SW480 (cell line): ENCODE data around the gene ANKRD45.
"Not testable (repeated sequence)": the region's sequence is repeated elsewhere in the genome, so short reads cannot be mapped to it uniquely, and the experiment has no call there.

Source experiments
- DNase-seq: peaks from one replicate; pipeline ENCODE4 v3.0.0-alpha.2; 2016; ENCODE audit warnings: low spot score

ANKRD45 gene, protein sequence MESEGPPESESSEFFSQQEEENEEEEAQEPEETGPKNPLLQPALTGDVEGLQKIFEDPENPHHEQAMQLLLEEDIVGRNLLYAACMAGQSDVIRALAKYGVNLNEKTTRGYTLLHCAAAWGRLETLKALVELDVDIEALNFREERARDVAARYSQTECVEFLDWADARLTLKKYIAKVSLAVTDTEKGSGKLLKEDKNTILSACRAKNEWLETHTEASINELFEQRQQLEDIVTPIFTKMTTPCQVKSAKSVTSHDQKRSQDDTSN

DNA sequence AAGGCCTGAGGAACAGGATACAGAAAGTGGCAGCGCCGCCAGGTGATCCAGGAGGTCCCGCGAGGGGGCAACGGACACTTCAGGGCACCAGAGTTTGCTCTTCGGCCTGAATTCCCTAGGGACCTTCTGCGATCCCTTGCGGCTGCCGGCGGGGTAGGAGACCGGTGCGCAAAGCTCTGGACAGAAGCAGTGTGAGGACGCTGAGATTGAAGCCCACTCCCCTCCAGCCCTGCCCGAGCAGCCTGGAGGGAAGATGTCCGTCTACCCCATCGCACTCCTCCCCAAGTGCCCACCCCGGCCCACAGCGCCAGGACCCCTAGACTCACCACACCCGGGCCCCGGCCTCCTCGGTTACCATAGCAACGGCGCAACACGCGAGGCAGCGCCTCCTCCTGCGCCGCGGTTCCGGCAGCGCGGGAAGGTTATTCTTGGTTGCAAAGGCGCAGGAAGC, at the start of gene ANKRD45:
TSS of gene ANKRD45 (minus strand) at position 361 of the 451 bp plus-strand sequence. CDS start 10,433 bp downstream, outside the sequence.
- DNase-seq = peak; percentile 5

DNA sequence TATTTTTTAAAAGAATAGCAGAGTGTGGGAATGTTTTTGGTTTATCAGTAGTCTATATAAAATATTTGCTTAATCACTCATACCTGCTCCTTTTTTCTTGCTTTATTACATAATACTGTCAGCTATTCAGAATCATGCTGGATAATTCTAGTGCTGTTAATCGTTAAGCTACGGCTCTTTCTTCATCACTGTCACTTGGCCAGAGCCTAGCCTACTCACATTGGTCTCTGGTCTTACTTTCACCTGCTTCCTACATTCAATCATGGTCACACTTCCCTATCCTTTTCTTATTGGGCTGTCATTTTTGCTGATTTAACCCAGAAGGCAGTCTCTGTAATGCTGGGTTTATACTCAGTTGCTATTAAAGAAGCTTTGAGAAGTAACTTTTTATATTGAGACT, 47.6 kb upstream of the ANKRD45 start:
- no peak for DNase-seq

DNA sequence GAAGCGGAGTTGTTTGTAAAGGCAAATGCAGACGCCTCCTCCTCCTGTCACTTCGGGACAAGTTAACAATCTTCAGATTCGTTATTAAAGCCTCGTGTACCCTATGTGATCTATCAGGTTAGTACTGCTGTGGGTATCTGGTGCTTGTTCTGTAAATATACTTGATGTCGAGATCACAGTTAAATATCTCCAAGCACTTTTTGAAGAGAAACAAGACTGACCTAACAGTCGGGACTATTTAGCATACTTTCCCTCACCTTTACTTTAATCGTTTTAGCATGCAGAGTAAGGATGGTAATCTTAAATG, 45.8 kb upstream of the ANKRD45 start:
- no peak for DNase-seq

DNA sequence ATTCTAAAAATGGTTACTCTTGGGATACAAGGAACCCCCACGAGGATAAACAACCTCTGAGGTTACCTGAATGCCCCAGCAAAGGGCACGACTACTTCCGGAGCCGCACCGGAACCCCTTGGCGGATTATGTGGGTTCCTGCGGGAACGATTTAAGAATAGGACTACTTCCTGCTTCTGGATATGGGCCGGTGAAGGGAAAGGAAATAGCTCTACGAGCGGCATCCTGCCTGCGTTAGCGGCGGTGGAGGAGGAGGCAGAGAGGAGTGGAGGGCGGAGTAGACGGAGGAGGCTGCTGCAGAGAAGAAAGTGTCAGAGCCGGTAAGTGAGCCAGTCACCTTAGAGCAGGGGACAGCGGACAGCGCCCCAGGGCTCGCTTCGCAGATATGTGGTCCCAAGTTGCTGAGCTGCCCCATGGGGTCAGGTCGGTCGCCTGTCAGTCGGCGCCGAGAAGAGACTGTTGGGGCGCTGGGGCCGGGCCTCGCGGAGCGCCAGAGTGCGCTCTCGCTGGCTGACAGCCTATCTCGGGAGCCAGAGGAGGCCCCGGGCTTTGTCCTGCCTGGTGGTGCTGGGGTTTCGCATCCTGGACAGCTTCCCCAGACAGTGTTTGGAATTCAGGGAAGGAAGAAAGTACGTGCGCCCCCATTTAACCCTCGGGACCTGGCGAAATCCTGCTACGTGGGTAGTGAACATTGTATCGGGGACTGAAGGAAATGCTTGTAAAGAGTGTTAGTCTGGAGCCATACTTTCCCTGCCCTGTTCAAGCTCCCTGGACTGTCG, 45.3 kb upstream of the ANKRD45 start, which contains the start of gene KLHL20:
TSS of gene KLHL20 (plus strand) at position 223 of the 779 bp plus-strand sequence. CDS start 1,063 bp downstream, outside the sequence.
- DNase-seq = peak; percentile 95

DNA sequence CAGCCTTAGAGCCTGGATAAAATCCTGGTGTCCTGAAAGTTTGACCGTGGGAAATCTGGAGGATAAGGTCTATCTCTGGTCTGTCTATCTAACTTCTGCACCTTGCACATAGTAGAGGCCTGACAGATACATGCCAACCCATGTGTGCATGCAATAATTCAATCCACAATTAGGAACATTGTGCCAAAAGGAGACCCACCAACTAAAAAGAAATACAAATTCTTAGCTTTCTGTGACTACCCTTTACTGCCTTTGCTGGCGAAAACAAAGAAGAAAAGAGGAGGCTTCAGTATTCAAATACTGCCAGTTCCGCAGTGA, 44.7 kb upstream of the ANKRD45 start:
- DNase-seq = no peak

DNA sequence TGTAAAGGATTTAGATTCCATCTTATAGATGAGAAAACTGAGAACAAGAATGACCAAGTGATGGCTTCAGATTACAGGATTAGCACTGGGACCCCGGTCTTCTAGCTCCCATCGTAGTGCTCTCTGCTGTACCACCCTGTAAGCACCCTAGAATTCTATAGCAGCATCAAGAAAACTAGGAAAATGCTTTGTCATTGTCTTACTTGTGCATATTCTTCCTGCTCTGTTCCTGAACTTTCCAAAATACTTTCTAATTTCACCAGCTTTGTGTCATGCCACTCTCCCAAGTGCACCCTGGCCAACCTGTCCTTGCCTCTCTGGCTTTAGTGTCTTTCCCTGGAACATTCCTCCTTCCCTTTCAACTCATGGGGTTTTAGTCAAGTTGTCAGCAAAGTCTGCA, 39.1 kb upstream of the ANKRD45 start:
- DNase-seq = no peak

DNA sequence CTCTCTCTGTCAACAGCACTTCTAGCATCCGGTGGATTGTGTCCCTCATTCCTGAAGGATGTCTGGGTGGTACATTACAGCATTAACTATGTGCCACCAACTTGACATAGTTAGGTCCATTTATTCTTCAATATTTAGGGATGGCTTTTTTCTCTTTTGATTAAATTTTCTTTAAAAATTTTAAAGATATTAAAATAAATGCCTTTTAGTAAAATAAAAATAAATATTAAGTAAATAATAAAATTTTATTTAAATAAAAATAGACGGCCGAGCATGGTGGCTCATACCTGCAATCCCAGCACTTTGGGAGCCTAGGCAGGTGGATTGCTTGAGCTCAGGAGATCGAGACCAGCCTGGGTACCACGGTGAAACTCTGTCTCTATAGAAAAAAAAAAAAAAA, 35.5 kb upstream of the ANKRD45 start:
- DNase-seq = no peak

DNA sequence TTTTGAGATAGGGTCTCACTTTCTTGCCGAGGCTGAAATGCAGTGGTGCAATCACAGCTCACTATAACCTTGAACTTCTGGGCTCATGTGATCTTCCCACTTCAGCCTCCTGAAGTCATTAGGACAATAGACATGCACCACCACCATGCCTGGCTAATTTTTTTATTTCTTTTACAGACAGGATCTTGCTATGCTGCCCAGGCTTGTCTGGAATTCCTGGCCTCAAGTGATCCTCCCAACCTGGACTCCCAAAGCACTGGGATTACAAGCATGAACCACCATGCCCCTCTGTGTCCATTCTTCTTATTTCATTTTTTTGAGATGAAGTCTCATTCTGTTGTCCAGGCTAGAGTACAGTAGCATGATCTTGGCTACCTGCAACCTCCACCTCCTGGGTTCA, 33.1 kb upstream of the ANKRD45 start:
- no peak for DNase-seq

DNA sequence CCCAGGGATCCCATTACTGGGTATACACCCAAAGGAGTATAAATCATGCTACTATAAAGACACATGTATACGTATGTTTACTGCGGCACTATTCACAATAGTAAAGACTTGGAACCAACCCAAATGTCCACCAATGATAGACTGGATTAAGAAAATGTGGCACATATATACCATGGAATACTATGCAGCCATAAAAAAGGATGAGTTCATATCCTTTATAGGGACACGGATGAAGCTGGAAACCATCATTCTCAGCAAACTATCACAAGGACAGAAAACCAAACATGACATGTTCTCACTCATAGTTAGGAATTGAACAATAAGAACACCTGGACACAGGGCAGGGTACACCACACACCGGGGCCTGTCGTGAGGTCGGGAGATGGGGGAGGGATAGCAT, 31.6 kb upstream of the ANKRD45 start:
- DNase-seq = not testable (repeated sequence)

DNA sequence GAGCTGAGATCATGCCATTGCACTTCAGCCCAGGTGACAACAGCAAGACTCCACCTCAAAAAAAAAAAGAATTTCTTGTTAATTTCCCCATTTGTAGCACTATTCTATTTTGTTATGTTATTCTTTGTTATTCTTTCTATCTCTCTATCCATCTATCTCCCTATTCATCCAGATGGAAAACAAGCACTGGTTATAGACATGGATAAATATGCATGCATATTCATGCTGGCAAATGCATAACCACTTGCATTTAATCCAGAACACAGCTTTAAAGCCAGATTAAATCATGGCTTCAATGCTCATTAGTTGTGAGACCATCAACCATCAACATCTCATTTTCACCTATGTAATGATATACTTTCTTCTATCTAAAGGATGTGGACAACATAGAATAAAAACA, 23.6 kb upstream of the ANKRD45 start:
- no peak for DNase-seq

DNA sequence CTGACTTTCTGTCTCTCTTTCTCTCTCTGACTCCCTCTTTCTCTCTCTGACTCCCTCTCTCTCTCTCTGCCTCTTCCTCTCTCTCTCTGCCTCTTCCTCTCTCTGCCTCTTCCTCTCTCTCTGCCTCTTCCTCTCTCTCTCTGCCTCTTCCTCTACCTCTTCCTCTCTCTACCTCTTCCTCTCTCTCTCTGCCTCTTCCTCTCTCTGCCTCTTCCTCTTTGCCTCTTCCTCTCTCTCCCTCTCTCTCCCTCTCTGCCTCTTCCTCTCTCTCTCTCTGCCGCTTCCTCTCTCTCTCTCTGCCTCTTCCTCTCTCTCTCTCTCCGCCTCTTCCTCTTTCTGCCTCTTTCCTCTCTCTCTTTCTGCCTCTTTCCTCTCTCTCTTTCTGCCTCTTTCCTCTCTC, 18.6 kb upstream of the ANKRD45 start:
- no peak for DNase-seq

DNA sequence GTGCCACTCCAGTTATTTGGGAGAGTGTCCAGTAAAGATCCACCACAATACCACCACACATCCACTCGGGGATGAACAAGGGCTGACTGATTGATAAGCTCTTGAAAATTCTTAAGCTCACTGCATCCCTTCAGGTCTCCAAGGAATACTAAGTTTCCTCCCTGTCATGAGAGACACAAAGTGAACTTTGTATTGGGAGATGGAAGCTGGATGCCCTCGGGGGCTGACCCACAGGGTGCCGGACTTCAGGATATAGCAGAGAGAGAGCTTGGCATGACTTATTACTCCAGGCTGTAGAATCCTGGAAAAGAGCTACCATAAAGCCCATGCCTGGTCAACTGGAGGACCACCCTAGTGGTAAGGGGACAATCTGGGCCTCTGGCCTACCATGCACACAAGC, 15.5 kb upstream of the ANKRD45 start:
- DNase-seq = not testable (repeated sequence)

DNA sequence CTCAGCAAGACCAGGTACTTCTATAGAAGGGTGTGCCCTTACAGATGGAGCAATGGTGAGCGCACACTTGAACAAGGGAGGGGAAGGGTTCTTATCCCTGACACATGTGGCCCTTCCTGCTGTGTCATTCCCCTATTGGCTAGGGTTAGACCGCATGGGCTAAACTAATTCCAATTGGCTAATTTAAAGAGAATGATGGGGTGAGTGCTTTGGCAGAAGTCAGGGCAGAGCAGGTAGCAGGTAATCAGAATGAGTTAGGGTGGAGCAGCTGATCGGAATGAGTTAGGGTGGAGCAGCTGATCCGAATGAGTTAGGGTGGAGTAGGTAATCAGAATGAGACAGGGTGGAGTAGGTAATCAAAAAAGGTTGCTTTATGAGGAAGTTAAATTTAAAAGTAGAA, 14.2 kb upstream of the ANKRD45 start:
- not testable (repeated sequence) for DNase-seq

DNA sequence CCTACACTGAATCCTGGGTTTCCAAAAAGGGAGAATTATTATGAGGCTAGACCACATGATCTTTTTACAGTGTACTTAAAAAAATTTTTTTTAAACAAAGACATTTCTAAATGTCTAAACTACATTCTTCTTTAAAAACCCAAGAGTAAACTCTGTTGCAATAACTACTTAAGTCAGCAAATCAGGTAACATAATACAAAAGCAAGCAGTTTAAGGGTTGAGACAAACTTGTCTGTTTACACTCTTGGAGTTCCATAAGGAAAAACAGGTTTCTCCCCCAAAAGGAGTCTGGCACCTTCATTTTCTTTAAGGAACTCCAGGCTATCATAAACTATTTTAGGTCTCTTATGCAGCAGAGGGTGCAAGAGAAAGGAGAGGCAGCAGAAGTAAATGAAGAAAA, 12.5 kb upstream of the ANKRD45 start:
- DNase-seq = no peak

DNA sequence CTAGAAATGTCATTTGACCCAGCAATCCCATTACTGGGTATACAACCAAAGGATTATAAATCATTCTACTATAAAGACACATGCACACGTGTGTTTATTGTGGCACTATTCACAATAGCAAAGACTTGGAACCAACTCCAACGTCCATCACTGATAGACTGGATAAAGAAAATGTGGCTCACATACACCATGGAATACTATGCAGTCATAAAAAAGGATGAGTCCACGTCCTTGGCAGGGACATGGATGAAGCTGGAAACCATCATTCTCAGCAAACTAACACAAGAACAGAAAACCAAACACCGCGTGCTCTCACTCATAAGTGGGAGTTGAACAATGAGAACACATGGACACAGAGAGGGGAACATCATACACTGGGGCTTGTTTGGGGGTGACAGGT, 10.5 kb upstream of the ANKRD45 start:
- not testable (repeated sequence) for DNase-seq

DNA sequence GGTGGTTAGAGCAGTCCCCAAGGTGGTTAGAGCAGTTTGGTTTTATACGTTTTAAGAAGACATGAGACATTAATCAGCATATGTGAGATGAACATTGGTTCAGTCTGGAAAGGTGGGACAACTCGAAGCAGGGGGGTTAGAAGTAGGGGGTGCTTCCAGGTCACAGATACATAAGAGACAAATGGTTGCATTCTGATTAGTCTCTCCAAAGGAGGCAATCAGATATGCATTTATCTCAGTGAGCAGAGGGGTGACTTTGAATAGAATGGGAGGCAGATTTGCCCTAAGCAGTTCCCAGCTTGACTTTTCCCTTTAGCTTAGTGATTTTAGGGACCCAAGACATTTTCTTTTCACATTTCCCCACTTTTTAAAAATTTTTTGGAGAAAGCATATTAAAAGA, 4.8 kb upstream of the ANKRD45 start:
- not testable (repeated sequence) for DNase-seq

DNA sequence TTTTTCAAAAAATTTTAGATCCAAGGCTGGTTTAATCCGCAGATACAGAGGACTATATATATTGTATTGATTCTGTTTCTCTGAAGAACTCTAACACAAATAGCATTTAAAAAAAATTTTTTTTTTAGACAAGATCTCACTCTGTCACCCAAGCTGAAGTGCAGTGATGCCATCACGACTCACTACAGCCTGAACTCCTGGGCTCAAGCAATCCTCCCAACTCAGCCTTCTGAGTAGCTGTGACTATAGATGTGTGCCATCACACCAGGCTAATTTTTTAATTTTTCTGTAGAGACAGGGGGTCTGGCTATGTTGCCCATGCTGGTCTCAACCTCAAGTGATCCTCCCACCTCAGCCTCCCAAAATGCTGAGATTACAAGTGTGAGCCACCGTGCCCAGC, 3.0 kb downstream of the ANKRD45 start:
- no peak for DNase-seq

DNA sequence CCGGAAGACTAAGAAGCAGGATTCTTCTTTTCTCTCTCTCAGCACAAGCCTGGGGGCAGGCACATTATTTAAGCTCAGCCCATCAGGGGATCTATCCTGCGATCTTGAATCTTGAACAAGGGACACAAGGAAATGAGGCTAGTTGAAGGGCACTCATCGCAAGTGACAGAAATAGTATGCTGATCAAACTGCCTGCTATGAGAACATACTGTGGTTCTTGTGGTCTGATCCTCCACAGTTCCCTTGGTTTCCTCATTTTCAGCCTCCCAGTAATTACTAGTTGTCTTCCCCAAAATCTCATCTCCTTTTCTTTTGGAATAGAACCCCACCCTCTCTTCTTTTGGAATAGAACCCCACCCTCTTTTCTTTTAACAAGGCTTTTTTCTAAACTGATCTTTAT, 6.5 kb downstream of the ANKRD45 start:
- DNase-seq = no peak

DNA sequence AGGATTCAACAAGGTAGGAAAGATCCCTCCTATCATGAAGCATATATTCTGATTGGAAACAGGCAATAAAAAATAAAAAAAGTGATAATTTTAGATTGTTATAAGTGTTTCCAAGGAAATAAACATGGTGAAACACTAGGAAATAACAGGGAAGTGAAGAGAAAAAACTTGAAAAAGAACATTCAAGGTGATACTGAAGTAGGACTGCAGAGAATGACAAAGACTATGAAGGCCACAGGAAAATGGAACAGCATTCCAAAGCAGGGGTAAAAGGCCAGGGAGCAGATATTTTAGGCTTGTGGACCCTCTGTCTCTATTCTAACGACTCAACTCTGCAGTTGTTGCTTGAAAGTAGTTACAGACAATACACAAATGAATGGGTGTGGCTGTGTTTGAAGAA, 7.9 kb downstream of the ANKRD45 start:
- no peak for DNase-seq

DNA sequence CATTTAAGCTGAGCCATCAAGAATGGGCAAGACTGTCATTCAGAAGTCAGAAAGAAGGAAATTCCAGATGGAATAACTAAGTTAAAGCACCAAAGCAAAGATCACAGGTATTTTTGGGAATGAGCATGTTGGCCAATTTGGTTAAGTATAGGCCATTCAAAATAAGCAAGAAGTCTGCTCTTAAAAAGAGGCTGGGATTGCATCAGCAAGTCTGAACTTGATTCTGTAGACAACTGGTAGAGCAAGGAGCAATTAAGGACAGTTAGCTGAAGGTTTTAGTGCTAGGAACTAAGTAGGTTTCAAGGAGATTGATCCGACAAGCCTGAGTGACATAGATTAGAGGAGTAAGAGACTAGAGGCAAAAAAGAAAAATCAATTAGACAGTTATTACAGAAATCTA, 8.4 kb downstream of the ANKRD45 start:
- DNase-seq = no peak

DNA sequence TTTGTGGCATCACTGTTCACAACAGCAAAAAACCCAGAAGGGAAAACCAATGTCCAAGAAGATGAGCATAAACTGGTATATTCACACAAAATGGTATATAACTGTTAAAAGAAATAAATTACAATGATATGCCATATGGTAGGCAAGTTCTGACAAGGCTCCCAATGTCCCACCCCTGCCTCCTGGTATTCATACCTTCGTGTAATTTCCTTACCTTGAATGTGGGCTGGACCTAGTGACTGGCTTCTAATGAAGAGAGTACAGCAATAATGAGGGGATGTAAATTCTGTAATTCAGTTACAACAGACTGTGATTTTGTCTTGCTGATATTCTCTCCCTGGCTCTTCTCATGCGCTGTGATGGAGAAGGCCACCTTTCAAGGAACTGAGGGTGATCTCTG, 9.3 kb downstream of the ANKRD45 start:
- no peak for DNase-seq

DNA sequence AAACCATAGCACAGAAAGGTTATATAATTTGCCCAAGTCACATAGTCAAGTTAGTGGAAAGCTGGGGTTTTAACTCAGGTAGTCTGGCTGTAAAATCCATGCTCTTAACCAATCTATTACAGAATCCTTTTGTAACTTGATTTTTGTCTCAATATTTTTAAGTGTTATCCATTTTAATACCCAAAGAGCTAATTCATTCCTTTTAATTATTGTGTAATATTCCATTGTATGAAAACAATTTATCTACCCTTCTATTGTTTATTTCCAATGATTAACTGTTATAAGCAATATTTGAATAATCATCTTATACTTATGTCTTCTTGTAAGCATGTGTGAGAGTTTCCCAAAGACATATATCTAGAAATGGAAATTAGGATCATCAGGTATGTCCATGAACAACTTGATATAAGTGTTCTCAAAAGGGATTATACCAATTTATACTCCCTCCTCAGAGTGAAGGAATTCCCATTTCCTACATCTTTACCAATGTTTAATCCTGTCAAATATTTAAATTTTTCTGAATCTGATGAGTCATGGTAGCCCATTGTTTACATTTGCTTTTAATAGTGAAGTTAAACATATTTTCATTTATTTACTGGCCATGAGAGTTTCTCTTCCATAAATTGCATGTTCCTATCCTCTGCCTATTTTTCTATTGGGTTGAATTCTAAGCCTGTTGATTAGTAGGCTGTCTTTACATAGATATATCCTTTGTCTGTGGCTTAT, 20.6 kb downstream of the ANKRD45 start:
- no peak for DNase-seq

DNA sequence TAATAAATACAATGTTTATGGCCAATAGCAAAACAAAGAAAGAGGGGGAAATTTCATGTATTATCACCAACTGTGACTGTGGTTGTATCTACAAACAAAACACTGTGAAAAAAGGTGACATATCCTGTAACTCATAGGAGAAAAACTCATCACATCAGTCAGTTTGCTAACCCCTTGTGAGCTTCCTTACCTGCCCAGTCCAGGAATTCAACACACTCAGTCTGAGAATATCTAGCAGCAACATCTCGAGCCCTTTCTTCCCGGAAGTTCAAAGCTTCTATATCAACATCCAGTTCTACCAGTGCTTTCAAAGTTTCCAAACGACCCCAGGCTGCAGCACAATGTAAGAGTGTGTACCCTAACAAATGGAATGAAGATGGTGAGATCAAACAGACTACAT, 23.0 kb downstream of the ANKRD45 start:
- no peak for DNase-seq
